HG02678 (cell line): ENCODE data around the gene ZHX3.
"Not testable (repeated sequence)": the region's sequence is repeated elsewhere in the genome, so short reads cannot be mapped to it uniquely, and the experiment has no call there.

ENCODE experiments used
- ATAC-seq: cut with Tn5 transposase; IDR thresholded peaks from one replicate; pipeline ENCODE4 v1.9.1; 2021; ENCODE audit warnings: mild to moderate bottlenecking, moderate library complexity; ENCODE audit not compliant: unreplicated experiment

The ZHX3 gene

DNA sequence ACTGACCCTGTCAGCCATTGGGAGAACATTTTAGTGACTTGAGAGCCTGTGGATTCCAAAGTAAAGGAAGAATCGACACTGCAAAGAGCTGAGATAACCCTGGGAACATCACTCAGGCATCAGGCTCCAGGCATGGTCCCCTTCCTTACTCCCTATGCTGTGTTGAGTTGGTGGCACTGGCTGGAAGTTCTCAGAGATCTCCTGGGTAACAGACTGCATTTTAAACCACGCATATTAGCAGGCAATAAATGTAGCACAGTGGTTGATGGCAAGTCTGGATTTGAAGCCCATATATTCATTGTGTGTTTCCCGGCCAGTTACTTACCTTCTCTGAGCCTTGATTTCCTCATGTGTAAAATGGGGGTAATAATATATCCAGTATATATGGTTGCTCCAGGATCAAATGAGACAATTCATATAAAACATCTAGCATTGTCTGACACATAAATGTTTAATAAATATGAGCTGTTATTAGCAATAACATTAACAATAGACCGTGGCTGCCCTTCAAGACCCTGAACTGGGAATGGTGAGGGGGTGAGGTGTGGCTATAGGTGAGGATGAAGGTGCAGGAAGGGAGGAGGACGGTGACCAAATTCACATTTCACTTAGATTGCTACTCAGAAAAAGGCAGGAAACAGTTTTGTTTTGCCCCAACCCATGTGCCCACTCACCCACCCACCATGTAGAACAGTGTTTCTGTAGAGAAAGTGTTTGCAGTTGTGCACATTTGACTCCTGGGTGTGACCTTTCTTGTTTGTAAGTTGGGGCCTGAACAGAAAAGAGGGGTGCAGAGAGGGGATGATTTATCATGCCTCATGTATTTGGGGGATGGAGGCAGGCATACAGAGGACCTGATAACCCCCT lies 178.1 kb downstream of the ZHX3 start:
- ATAC-seq, result no peak

DNA sequence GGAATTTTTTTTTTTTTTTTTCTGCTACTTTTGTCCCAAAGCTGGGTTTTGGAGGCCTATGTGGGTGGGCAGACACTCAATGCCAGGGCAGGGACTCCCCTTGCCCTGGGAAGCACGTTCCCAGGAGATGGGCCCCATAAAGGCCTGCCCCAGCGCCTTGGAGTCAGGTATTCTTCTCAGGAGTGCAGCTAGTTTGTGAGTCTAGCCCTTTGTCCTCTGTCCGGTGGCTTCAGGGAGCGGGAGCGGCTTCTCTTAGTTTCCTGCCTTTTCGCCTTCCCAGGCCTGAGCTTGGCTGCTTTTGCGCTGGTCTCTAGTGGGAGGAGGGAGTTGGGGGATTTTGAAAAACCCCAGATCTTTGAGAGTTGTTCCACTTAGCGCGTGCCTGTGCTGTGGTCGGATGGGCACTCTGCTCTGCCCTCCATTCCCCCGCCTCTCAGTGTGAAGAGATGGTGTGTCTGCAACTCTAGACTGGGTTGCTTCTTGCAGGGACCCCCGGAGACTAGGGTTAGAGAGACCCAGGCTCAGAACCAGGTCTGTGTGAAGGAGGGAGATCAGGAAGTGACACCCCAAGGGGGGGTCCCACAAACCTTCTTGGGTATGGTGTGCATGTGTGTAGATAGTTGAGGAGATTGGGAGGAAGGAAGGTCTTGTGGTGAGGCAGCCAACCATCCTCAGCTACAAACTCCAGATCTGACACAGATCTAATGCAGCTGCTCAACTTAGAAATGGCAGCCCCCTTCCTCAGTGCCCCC lies 178.9 kb downstream of the ZHX3 start:
- ATAC-seq, result no peak

- peak; percentile 16 for ATAC-seq
These were observed 179.7 kb downstream of the ZHX3 start for GRCh38 chr20:41137614-41138474.

DNA sequence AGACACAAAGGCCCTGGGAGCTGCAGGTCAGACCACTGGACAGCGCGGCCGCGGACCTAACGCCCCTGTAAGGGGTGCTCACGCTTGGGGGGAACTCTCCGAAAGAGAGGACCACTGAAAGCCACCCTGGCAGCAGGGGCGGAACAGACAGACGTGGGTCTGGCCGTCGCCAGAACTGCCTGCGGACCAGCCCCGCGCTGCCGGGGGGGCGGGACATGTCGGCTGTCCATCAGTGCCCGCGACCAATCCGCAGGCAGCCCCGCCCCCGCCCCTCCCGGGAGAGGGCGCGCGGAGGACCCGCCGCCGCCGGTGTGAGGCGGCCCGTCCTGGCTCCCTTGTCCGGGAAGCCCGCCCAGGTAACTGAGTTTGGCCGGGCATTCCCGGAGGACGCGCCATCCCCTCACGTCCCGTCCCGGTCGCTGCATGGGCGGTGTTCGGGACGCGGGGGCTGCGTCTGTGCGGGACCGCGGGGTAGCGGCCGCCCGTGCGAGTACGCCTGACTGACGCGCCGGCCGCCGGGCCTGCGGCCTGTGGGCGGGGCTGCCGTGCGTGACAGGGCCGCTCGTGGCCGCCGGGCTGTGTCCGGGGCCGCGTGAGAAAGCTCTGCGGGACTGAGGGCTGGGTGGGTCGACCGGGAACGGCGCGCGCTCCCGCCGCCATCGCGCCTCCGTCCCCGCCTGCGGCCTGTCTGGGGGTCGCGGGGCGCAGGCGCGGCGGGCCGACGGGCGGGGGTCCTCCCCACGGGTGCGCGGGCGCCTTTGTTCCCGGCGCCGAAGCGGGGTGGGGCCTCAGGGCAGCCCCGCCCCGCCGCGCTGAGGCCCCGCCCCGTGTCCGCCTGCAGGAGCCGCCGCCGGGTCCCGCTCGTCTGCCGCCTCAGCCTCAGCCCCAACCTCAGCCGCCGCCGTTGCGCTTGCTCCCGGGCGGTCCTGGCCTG lies 180.6 kb downstream of the ZHX3 start, which contains the start of gene PLCG1:
PLCG1 (plus strand) TSS at position 864 of the 934 bp plus-strand sequence. CDS start 99 bp downstream, outside the sequence.
- peak; percentile 62 for ATAC-seq

DNA sequence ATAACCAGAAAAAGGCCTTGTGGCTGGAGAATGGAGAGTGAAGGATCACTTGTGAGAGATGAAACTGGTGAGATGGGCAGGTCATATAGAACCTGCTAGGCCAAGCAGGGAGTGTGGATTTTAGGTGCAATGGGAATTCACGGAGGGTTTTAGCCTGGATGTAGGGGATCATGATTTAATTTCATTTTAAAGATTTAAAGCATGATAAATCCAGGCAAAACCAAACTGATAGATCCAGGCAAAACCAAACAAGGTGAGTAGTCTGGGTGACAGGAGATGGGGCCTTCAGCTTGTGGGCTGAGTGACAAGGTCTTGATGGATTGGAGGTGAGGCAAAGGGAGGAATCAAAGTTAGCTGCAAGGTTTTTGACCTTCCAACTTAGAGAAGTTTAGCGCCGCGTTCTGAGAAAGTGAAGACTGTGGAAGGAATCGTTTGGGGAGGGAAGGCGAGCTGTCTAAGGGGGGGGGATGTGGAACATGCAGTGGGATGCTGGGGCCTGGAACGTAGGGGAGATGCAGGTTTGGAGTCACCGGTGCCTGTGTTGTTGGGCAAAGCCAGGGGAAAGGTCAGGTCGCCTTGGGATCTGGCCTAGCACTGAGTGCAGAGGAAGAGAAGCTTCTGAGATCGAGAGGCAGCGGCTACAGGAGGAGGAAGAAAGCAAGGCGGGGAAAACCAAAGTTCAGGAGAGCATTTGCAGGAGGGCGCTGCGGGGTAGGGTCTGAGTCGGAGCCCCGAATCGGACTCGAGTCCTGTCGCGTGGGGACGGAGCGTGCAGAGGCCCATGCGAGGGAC lies 181.4 kb downstream of the ZHX3 start:
- no peak for ATAC-seq

DNA sequence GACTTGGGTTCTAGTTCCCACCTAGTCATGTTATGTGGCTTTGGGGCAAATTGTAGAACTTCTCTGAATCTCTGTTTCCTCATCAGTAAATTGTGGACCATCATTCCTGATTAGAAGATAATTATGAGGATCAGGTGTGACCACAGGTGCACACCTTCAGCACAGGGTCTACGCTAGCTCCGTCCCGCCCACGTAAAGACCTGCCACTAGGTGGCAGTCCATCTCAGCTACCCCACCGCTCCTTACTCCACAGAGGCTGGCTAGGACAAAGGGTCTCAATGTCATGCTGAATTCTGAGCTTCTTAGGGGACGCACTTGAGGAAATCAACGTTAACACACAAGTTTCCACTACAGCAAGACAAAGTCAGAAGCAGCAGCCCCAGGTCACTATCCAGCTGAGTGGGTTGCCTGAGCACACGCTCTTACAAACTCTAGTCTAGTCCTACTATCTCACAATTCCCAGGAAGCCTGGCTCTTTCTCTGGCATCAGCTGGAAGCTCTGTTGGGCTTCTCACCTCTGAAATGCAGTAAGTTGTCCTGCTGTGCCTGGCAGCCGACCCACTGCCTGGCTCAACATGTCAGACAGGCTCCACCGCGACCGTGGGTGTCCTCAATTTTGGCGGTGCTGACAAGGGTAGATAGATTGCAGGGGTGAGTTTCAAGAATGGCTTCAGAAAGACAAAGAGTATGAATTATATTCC lies 182.2 kb downstream of the ZHX3 start:
- no peak for ATAC-seq

DNA sequence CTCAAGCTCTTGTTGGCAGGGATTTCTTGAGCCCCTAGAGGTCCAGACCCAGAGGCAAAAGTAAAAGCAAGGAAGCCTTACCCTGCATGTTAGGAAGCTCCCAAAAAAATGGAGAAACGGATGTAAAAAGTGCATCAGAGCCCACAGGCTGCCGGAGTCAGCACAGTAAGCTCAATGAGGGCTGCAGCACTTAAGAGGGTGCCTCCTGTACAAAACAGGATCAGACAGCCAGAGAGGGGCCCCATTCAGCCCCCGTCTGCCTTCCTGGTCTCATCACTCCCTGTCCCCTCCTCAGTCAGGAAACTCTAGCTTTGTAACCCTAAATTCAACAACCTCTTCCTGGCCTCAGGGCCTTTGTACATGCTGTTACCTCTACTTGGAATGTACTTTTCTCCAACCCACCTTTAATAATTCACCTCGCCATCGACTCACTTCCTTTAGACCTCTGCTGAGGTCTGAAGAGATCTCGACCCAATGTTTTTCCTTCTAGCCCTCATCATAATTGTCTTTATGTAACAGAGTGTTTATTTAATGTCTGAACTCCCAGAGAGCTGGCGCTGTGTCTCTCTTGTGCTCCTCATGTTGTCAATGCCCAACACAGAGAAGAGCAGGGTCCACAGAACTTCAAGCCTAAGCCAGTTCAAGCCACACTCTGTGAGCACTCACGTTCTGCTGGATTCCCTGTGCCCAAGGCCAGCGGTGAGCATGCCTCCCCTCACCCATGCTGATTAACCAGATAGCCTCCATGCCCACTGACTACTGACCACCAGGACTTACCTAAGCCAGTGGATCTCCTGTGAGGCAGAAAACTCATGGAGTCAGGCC lies 183.0 kb downstream of the ZHX3 start:
- no peak for ATAC-seq

DNA sequence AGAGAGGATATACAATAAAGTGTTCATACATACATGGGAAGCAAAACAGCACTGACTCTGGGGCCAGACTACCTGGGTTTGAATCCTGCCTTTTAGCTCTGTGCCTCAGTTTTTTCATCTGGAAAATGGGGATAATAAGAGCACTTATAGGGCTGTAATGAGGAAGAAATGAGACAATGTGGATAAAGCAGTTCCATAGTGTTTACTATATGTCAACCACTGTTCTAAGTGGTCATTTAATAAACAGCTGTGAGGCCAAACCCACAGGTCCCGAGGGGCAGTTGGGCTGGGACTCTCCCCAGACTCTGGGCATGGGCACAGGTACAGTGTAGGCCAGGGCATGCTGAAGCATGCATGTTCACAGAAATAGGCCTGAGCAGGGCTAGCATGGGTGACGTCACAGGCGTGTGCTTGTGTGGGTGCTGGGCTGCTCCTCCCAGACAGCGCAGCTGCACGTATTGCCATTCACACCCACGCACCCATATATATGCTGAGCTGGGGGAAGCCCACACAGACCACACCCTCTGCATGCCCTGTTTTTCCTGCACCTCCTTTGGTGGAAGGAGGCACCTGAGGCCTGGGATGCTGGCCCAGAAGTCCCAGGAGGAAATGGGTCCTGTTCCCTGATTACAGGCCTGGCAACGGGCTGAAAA lies 183.7 kb downstream of the ZHX3 start:
- peak; percentile 36 for ATAC-seq

DNA sequence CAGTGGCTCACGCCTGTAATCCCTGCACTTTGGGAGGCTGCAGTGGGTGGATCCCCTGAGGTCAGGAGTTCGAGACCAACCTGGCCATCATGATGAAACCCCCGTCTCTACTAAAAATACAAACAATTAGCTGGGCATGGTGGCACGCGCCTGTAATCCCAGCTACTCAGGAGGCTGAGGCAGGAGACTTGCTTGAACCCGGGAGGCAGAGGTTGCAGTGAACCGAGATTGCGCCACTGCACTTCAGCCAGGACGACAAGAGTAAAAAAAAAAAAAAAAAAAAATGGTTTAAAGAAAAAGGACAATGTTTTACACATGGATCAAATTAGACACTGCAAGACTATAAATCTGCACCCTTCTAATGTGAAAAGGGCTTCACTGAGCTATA lies 185.1 kb downstream of the ZHX3 start:
- not testable (repeated sequence) for ATAC-seq

GRCh38 chr20:41131594-41132387 lies 185.7 kb downstream of the ZHX3 start:
- ATAC-seq, result no peak
